Activated naive CD4-positive, alpha-beta T cell treated with anti-CD3 and anti-CD28 coated beads, Interleukin-2, amount 50 U/mL, for 72 hours (primary cell): ENCODE measurements around the gene IQCH. TPM values are rescaled to one million over a fixed set of nuclear protein-coding genes. Genes with fewer than 3 reads are reported as not detected.
"Not testable (repeated sequence)": the region's sequence is repeated elsewhere in the genome, so short reads cannot be mapped to it uniquely, and the experiment has no call there.

ENCODE experiments used
- ATAC-seq, 2 donors: fragments of 150-1000 bp; cut with Tn5 transposase; 2 replicates each; pipeline ENCODE4 v1.10.0; 2021; ENCODE audit warnings: mild to moderate bottlenecking in 2 of 2, moderate library complexity in 2 of 2
- DNase-seq, 2 donors: peaks; one replicate each; pipeline ENCODE4 v3.0.0; 2021 to 2022; ENCODE audit warnings: low spot score in 2 of 2
- H3K27ac Mint-ChIP-seq, 2 donors: one replicate each; pipeline ENCODE4 v1.8.0; 2022; ENCODE audit warnings: mild to moderate bottlenecking in 2 of 2, mixed read lengths in 2 of 2
- H3K36me3 Mint-ChIP-seq, 2 donors: one replicate each; pipeline ENCODE4 v1.8.0; 2022; ENCODE audit warnings: mixed read lengths in 2 of 2
- H3K9me3 Mint-ChIP-seq, 2 donors: one replicate each; pipeline ENCODE4 v1.8.0; 2022; ENCODE audit warnings: mixed read lengths in 2 of 2
- total RNA-seq, 2 donors: library from RNA; stranded (reverse); gene quantifications; one replicate each; pipeline ENCODE4 v1.2.3, GENCODE V29; 2022

The IQCH gene
- total RNA-seq, 2 donors from 2014 or later: 0.75 to 2.3 TPM

DNA sequence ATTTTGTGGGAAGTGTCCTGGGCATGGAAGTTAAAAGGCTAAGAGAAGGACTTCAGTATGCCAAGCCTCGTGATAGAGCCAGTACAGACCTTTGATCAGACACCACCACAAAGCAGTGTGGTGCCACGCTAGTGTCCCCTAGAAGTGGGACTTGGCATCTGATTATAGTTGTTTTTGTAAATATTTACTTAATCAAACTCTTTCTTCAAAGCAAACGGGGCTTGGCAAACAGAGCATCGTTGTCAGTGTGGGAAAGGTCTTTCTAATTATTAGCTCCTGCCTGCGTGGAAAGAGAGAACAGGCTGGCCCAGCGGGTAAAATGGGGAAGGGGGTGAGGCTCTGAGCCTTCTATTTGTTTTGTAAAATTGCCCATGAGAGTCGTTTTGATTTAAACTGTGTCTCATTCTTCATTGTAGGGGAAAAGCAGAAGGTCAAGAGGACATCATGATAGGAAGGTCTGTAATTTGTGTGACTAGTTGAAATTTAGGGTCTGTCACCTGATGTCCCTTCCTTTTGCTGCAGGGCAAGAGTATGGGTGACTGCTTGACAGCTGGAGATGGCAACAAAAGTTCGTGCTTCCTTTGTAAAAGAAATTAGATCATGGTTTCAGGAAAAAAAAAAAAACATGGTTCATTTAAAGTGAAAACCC is 105.0 kb downstream of the IQCH start:
- Mint-ChIP-seq H3K9me3 (peaks cover 0 to 3% of the 10 kb centered on the region in 2 donors), H3K27ac (no peak overlapping the region)

DNA sequence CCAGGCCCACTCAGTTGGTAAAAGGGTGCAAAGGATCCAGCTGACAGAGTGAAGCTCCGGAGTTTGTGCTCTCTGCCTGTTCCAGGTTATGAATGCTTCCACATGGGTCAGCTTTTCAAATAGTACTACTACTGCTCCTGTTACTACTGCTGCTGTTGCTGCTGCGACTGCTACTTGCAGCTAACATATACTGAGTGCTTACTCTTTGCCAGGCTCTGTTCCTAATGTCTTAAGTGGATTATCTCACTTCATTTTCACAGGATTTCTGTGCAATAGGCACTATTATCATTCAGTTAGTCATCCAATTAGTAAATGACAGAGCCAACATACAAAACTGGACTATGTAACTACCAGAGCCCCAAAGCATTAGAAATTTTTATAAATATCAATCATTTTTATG is 106.5 kb downstream of the IQCH start:
- Mint-ChIP-seq H3K27ac (no peak overlapping the region), H3K9me3 (peaks cover 0 to 3% of the 10 kb centered on the region in 2 donors), H3K36me3 (no peaks in the 10 kb centered on the region)
- ATAC-seq (no peak), DNase-seq (no peak)

More for the DNA sequence above, 105.0 kb downstream of the IQCH start:
- ATAC-seq (no peak), DNase-seq (no peak)
- H3K36me3 Mint-ChIP-seq: no peaks in the 10 kb centered on the region

DNA sequence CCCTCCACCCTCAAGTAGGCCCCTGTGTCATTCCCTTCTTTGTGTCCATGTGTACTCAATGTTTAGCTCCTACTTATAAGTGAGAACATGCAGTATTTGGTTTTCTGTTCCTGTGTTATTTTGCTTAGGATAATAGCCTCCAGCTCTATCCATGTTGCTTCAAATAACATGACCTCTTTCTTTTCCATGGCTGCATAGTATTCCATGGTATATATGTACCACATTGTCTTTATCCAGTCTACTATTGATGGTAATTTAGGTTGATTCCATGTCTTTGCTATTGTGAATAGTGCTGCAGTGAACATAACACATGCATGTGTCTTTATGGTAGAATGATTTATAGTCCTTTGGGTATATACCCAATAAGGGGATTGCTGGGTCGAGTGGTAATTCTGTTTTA is 109.1 kb downstream of the IQCH start:
- not testable (repeated sequence) for H3K27ac Mint-ChIP-seq

DNA sequence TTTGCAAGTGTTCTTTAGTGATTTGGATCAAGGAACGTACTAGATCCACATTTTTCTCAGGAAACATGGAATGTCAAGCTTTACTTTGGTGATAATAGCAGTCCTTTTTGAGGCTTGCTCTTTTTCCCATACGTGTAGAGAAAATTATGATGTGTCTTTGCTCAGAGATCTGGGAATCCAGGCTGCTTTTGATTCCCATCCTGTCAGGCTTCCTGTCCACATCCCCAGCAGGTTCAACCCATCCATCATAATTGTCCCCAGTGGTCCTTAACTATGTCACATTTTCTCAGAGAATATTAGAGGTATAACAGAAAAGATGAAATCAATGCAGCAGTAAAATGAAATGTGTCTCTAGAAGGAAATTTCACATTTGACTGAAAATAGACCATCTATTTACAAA is 111.4 kb downstream of the IQCH start:
- no peak for DNase-seq
- ATAC-seq: no peak
- no peaks in the 10 kb centered on the region for H3K36me3 Mint-ChIP-seq
- H3K9me3 Mint-ChIP-seq: peaks cover 0 to 3% of the 10 kb centered on the region in 2 donors
- no peak overlapping the region for H3K27ac Mint-ChIP-seq

More for the DNA sequence above, 109.1 kb downstream of the IQCH start:
- not testable (repeated sequence) for H3K9me3 Mint-ChIP-seq, ATAC-seq, H3K36me3 Mint-ChIP-seq, DNase-seq

- no peak overlapping the region for H3K27ac Mint-ChIP-seq
- no peak for DNase-seq
- H3K36me3 Mint-ChIP-seq: no peaks in the 10 kb centered on the region
- H3K9me3 Mint-ChIP-seq: peaks cover 0 to 3% of the 10 kb centered on the region in 2 donors
- ATAC-seq: peak in 1 of 2 donors; percentile 57
These were observed 112.3 kb downstream of the IQCH start for GRCh38 chr15:67366904-67367303.

DNA sequence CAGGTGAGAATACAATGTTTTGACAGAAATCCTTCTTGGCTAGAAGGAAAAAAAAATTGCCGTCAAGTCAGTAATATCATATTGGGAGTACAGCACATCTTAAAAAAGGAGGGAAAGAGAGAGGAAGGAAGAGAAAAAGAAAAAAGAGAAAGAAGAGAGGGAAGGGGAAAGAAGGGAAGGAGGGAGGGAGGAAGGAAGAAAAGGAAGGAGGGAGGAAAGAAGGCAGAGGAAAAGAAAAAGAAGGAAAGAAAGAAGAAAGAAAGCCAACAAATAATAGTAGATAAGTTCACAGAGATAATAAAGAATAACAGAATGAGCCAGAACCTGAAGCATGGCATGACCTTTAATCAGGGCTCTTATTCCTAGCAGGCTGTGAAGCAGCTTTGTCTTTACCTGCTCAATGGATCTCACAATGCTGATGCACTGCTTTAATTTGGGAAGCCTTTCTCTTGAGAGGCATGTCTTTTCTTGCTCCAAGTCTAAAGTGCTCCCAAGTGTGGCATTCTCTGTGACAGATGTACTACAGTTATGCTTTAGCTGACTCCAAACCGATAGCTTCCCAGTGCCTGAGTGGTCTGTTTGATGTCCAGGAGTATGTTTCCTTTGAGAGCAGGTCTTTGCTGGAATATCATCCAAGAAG is 114.9 kb downstream of the IQCH start:
- Mint-ChIP-seq H3K9me3 (no peaks in the 10 kb centered on the region), H3K27ac (no peak overlapping the region), H3K36me3 (no peaks in the 10 kb centered on the region)
- DNase-seq (no peak), ATAC-seq (no peak)

GRCh38 chr15:67370206-67370954 is 115.8 kb downstream of the IQCH start:
- Mint-ChIP-seq H3K36me3 (no peaks in the 10 kb centered on the region), H3K9me3 (no peaks in the 10 kb centered on the region), H3K27ac (no peak overlapping the region)
- no peak for ATAC-seq
- DNase-seq: no peak

- no peaks in the 10 kb centered on the region for H3K9me3 Mint-ChIP-seq
These were observed 118.0 kb downstream of the IQCH start for GRCh38 chr15:67372543-67372942.

DNA sequence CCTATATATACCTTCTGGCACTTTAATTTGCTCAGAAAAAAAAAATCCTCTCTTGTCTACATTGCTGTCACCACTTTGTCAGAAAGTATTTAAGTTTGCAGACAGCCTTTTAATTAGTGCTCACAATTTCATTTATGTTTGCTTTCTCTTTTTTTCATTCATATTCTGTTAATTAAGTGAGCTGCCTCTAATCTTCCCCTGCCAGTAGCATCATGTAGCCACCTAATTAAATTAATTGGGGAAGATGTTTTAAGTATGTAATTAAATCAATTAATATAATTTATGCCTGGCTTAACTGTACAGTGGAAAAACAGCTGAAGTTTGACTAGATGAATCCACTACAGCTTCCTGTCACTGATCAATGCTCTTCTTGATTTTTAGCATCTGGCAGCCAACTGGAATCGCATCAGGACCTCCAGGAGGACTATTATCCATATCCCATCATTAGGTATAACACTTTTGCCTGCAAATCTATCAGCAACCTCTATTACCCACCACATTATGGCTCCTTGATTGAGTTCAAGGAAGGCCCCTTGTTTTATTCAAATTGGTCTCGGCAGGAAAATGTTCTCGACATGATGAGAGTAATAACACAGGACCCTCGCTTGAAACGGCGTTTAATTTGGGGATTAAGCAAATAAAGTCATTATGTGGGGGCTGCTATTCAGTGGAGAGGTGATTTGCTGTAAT is 118.5 kb downstream of the IQCH start:
- H3K27ac Mint-ChIP-seq: no peak overlapping the region
- no peaks in the 10 kb centered on the region for H3K9me3 Mint-ChIP-seq
- H3K36me3 Mint-ChIP-seq: no peaks in the 10 kb centered on the region
- no peak for DNase-seq
- ATAC-seq: no peak

More at GRCh38 chr15:67372543-67372942, 118.0 kb downstream of the IQCH start:
- no peaks in the 10 kb centered on the region for H3K36me3 Mint-ChIP-seq
- DNase-seq (no peak), ATAC-seq (no peak)
- H3K27ac Mint-ChIP-seq: no peak overlapping the region

DNA sequence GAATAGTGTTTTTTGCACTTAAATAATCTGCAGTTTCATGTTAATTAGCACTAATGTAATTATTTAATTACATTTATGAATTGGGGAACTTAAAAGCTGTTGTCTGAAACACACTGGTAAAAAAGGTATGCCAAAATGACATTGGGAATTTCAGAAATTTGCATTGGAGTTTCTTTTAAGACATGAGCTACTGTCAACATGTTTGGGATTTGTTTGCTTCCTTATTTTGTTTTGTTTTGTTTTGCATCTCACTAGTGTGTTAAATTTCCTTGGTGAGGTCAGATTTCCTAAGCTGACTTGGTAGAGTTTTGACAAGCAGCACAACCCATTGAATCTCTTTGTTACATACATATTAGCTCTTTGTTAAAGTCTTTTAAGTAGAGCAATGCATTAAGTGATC is 119.4 kb downstream of the IQCH start:
- DNase-seq (no peak), ATAC-seq (no peak)
- no peak overlapping the region for H3K27ac Mint-ChIP-seq
- no peaks in the 10 kb centered on the region for H3K36me3 Mint-ChIP-seq
- H3K9me3 Mint-ChIP-seq: no peaks in the 10 kb centered on the region

DNA sequence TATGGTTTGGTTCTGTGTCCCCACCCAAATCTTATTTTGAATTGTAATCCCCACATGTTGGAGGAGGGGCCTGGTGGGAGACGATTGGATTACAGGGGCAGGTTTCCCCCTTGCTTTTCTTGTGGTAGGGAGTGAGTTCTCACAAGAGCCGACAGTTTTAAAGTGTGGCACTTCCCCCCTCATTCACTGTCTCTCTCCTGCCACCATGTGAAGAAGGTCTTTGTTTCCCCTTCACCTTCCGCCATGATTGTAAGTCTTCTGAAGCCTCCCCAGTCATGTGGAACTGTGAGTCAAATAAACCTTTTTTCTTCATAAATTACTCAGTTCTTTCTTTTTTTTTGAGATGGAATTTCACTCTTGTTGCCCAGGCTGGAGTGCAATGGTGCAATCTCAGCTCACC is 124.9 kb downstream of the IQCH start:
- no peak for ATAC-seq
- DNase-seq: no peak
- Mint-ChIP-seq H3K27ac (no peak overlapping the region), H3K36me3 (no peaks in the 10 kb centered on the region), H3K9me3 (no peaks in the 10 kb centered on the region)

DNA sequence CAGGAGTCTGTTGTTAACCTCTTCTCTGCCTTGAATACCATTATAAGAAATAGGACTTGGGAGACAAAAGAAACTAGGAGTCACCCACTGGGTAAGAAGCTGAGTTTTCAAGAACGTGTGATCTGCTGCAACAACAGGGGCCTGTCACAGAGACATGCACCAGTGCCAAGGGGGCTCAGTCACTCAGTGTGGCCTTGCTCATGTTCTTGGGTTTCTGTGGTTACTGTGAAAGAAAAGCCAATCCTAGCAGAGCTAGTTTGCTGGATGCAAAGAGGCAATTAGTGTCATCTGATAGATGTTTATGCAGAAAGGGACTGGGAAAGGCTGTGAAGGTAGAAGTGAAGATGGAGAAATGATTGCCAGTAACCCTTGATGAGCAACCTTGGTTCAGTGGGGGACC is 126.3 kb downstream of the IQCH start:
- no peaks in the 10 kb centered on the region for H3K9me3 Mint-ChIP-seq
- H3K27ac Mint-ChIP-seq: no peak overlapping the region
- ATAC-seq: peak in 1 of 2 donors; percentile 62
- no peaks in the 10 kb centered on the region for H3K36me3 Mint-ChIP-seq
- no peak for DNase-seq

GRCh38 chr15:67381416-67382045 is 126.9 kb downstream of the IQCH start:
- no peaks in the 10 kb centered on the region for H3K36me3 Mint-ChIP-seq
- DNase-seq (no peak), ATAC-seq (no peak)
- no peak overlapping the region for H3K27ac Mint-ChIP-seq
- no peaks in the 10 kb centered on the region for H3K9me3 Mint-ChIP-seq

GRCh38 chr15:67382723-67383122 is 128.1 kb downstream of the IQCH start:
- Mint-ChIP-seq H3K36me3 (no peaks in the 10 kb centered on the region), H3K9me3 (no peaks in the 10 kb centered on the region), H3K27ac (no peak overlapping the region)
- ATAC-seq: no peak
- DNase-seq: no peak

- Mint-ChIP-seq H3K9me3 (no peaks in the 10 kb centered on the region), H3K27ac (no peak overlapping the region), H3K36me3 (no peaks in the 10 kb centered on the region)
- DNase-seq (no peak), ATAC-seq (no peak)
These were observed 129.3 kb downstream of the IQCH start for GRCh38 chr15:67383899-67384298.

DNA sequence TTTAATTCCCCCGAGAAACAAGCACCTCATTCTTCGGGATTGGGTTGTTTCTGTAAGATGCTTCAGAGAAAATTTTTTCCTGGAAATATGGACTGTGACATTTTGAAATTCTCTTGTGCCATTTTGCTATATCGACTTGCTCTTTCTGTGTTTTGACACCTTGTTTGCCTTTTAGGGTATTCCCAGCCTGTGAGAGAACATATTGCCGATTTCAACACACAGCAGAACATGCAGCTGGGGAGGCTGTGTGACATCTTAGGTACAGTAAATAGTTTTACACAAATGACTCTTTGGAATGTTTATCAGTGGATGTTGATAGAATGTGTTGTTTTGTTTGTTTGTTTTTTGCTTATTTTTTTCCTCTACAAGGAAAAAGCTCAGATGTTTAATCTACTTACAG is 130.2 kb downstream of the IQCH start:
- Mint-ChIP-seq H3K27ac (no peak overlapping the region), H3K9me3 (no peaks in the 10 kb centered on the region), H3K36me3 (no peaks in the 10 kb centered on the region)
- ATAC-seq (no peak), DNase-seq (no peak)

DNA sequence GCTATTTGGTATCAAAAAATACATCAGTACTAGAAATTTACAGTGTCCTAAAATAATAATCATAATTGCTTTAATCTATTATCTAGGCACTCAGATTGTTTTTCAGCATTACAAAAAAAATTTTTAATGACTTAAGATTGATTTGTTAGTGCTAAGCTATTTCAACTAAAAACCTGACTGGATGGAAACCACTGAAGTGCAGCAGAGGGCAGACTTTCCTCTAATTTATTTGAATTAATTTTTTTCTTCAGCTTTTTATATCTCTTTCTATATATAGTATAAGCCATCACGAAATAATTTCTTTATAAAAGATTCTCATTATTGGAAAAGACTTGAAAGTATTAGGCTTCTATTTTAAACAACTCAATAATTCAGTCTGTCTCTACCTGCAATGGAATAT is 131.4 kb downstream of the IQCH start:
- Mint-ChIP-seq H3K9me3 (no peaks in the 10 kb centered on the region), H3K36me3 (no peaks in the 10 kb centered on the region), H3K27ac (no peak overlapping the region)
- no peak for DNase-seq
- ATAC-seq: no peak
